Uterus (tissue), 2 donors: ENCODE measurements around the gene CTDSPL.

ENCODE experiments used
- CTCF ChIP-seq, 4 experiments: fragments of 200-600 bp in 2 of 4; fragments of 450-650 bp in 2 of 4; sonication (generic) in 2 of 4; IDR thresholded peaks; one replicate each; pipeline ENCODE4 v1.5.1; 2016 to 2019; ENCODE audit warnings: antibody characterized with exemption in 4 of 4, mild to moderate bottlenecking in 2 of 4, moderate library complexity in 1 of 4
- POLR2A ChIP-seq, 2 donors: fragments of 450-650 bp; IDR thresholded peaks; one replicate each; pipeline ENCODE4 v1.6.1; 2016; ENCODE audit warnings: antibody characterized with exemption in 2 of 2, mild to moderate bottlenecking in 1 of 2, moderate library complexity in 1 of 2

GRCh38 chr3:37968199-37968598 is 106.5 kb downstream of the CTDSPL start:
- TF ChIP-seq CTCF (IDR thresholded peaks at IDR 0.05) (no peak), POLR2A (IDR thresholded peaks at IDR 0.05) (no peak)
